GM10266 (cell line): ENCODE results near the gene LRRC8D.

ENCODE experiments used
- DNase-seq: peaks from one replicate; pipeline ENCODE4 v3.0.0; 2012; ENCODE audit errors: extremely low spot score
- CTCF ChIP-seq: IDR thresholded peaks from 2 replicates; pipeline ENCODE4 v1.5.1; 2012; ENCODE audit warnings: mild to moderate bottlenecking, low read depth; ENCODE audit not compliant: control insufficient read depth, insufficient read depth; ENCODE audit errors: missing control alignments

The LRRC8D gene

GRCh38 chr1:89888480-89889322, 67.9 kb downstream of the LRRC8D start:
- TF ChIP-seq CTCF = no peak
- DNase-seq = no peak

GRCh38 chr1:89889323-89889615, 68.4 kb downstream of the LRRC8D start:
- DNase-seq = no peak
- TF ChIP-seq CTCF = no peak

GRCh38 chr1:89890085-89890752, 69.4 kb downstream of the LRRC8D start:
- DNase-seq = no peak
- no peak for TF ChIP-seq CTCF

GRCh38 chr1:89892816-89893215, 72.0 kb downstream of the LRRC8D start:
- DNase-seq = no peak
- no peak for TF ChIP-seq CTCF

GRCh38 chr1:89894210-89895201, 73.7 kb downstream of the LRRC8D start:
- TF ChIP-seq CTCF = no peak

GRCh38 chr1:89896105-89896942, 75.5 kb downstream of the LRRC8D start:
- TF ChIP-seq CTCF = no peak
- DNase-seq = no peak

More at GRCh38 chr1:89894210-89895201, 73.7 kb downstream of the LRRC8D start:
- no peak for DNase-seq
